Measurements from ENCODE around the gene SHLD1. TPM values are rescaled to one million over a fixed set of nuclear protein-coding genes. Genes with fewer than 3 reads are reported as not detected.

Gene SHLD1
- polyA plus RNA-seq, 1 donor from 2014 or later = 15.3 TPM

DNA sequence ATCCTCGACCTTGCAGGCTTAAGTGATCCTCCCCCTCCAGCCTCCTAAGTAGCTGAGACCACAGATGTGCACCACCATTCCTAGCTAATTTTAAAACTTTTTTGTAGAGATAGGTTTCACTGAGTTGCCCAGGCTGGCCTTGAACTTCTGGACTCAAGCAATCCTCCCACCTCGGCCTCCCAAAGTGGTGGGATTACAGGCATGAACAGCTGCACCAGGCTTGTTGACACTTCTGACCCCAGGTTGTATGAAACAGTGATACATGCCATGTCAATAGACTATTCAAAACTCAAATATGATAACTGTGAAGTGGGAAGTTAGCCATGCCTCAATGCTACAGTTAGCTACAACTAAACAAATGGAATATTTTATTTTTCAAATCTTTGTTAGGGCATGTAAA, 20.1 kb upstream of the SHLD1 start:
- Histone ChIP-seq H3K9me3 (ENCODE audit: low read length) (no peaks in the 10 kb centered on the region), H3F3A (ENCODE audit: insufficient read depth, low read length, poor library complexity, severe bottlenecking) (no peaks in the 10 kb centered on the region), H3K36me3 (ENCODE audit: insufficient read depth, low read length) (no peaks in the 10 kb centered on the region), H3K9ac (ENCODE audit: low read length) (no peak overlapping the region), H2AFZ (ENCODE audit: low read depth, low read length) (no peak overlapping the region), H3K4me2 (ENCODE audit: low read length) (no peak overlapping the region), H3K9me2 (ENCODE audit: insufficient read depth, low read length) (no peaks in the 10 kb centered on the region), H4K20me1 (ENCODE audit: insufficient read depth) (no peaks in the 10 kb centered on the region), H3K79me2 (replicated peaks; ENCODE audit: insufficient read depth, low read length) (no peaks in the 10 kb centered on the region), H3K27ac (ENCODE audit: low read length) (no peak overlapping the region), H3K4me3 (ENCODE audit: low read length) (no peak overlapping the region), H3K27me3 (ENCODE audit: insufficient read depth, low read depth, low read length) (no peaks in the 10 kb centered on the region)
- TF ChIP-seq MXI1 (conservative IDR thresholded peaks at IDR 0.05; ENCODE audit: poor library complexity, severe bottlenecking) (no peak), TAF1 (IDR thresholded peaks at IDR 0.05; ENCODE audit: low read depth) (no peak), EP300 (conservative IDR thresholded peaks at IDR 0.05; ENCODE audit: poor library complexity, severe bottlenecking) (no peak), SMC3 (conservative IDR thresholded peaks at IDR 0.05; ENCODE audit: poor library complexity) (no peak), EZH2 (IDR thresholded peaks at IDR 0.05; ENCODE audit: borderline replicate concordance, insufficient read depth, low read length, poor library complexity, severe bottlenecking) (no peak), POLR2AphosphoS5 (IDR thresholded peaks at IDR 0.05) (no peak), REST (IDR thresholded peaks at IDR 0.05; ENCODE audit: borderline replicate concordance) (no peak), RAD21 (conservative IDR thresholded peaks at IDR 0.05) (no peak)
- TF ChIP-seq, protein P1, sequence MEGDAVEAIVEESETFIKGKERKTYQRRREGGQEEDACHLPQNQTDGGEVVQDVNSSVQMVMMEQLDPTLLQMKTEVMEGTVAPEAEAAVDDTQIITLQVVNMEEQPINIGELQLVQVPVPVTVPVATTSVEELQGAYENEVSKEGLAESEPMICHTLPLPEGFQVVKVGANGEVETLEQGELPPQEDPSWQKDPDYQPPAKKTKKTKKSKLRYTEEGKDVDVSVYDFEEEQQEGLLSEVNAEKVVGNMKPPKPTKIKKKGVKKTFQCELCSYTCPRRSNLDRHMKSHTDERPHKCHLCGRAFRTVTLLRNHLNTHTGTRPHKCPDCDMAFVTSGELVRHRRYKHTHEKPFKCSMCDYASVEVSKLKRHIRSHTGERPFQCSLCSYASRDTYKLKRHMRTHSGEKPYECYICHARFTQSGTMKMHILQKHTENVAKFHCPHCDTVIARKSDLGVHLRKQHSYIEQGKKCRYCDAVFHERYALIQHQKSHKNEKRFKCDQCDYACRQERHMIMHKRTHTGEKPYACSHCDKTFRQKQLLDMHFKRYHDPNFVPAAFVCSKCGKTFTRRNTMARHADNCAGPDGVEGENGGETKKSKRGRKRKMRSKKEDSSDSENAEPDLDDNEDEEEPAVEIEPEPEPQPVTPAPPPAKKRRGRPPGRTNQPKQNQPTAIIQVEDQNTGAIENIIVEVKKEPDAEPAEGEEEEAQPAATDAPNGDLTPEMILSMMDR (IDR thresholded peaks at IDR 0.05; ENCODE audit: poor library complexity, severe bottlenecking) = no peak

- no peak overlapping the region for H3K4me2 ChIP-seq (ENCODE audit: low read length)
- no peaks in the 10 kb centered on the region for H3K79me2 ChIP-seq (replicated peaks; ENCODE audit: insufficient read depth, low read length)
- H4K20me1 ChIP-seq (ENCODE audit: insufficient read depth) = no peaks in the 10 kb centered on the region
- H3K27me3 ChIP-seq (ENCODE audit: insufficient read depth, low read depth, low read length) = no peaks in the 10 kb centered on the region
- TF ChIP-seq REST (IDR thresholded peaks at IDR 0.05; ENCODE audit: borderline replicate concordance) (no peak), POLR2AphosphoS5 (IDR thresholded peaks at IDR 0.05) (peak; percentile 77), EP300 (conservative IDR thresholded peaks at IDR 0.05; ENCODE audit: poor library complexity, severe bottlenecking) (peak; percentile 95), TAF1 (IDR thresholded peaks at IDR 0.05; ENCODE audit: low read depth) (no peak), RAD21 (conservative IDR thresholded peaks at IDR 0.05) (peak; percentile 35), SMC3 (conservative IDR thresholded peaks at IDR 0.05; ENCODE audit: poor library complexity) (no peak), MXI1 (conservative IDR thresholded peaks at IDR 0.05; ENCODE audit: poor library complexity, severe bottlenecking) (no peak), EZH2 (IDR thresholded peaks at IDR 0.05; ENCODE audit: borderline replicate concordance, insufficient read depth, low read length, poor library complexity, severe bottlenecking) (no peak)
- TF ChIP-seq, protein P1 (IDR thresholded peaks at IDR 0.05; ENCODE audit: poor library complexity, severe bottlenecking) = no peak
- no peaks in the 10 kb centered on the region for H3F3A ChIP-seq (ENCODE audit: insufficient read depth, low read length, poor library complexity, severe bottlenecking)
- peak overlapping the region; percentile 37 for H3K4me3 ChIP-seq (ENCODE audit: low read length)
- peak overlapping the region; percentile 73 for H3K27ac ChIP-seq (ENCODE audit: low read length)
- H3K9me3 ChIP-seq (ENCODE audit: low read length) = no peaks in the 10 kb centered on the region
- no peaks in the 10 kb centered on the region for H3K36me3 ChIP-seq (ENCODE audit: insufficient read depth, low read length)
- peak overlapping the region; percentile 15 for H2AFZ ChIP-seq (ENCODE audit: low read depth, low read length)
- H3K9ac ChIP-seq (ENCODE audit: low read length) = peak overlapping the region; percentile 49
- H3K9me2 ChIP-seq (ENCODE audit: insufficient read depth, low read length) = no peaks in the 10 kb centered on the region
Observed at GRCh38 chr20:5731753-5732366, 18.3 kb upstream of the SHLD1 start.
